HepG2 (cell line): ENCODE measurements around the gene F12. TPM values are rescaled to one million over a fixed set of nuclear protein-coding genes. Genes with fewer than 3 reads are reported as not detected.

Experiments
- ARHGAP35 ChIP-seq: sonication (generic); formaldehyde crosslinking; IDR thresholded peaks from 2 replicates; pipeline ENCODE4 v1.9.0; 2022; ENCODE audit warnings: mild to moderate bottlenecking, inconsistent platforms, moderate library complexity, missing genetic modification reagents, borderline replicate concordance
- ARNT ChIP-seq: fragments of 450-650 bp; IDR thresholded peaks from 2 replicates; pipeline ENCODE4 v1.6.1; 2017
- ATF4 ChIP-seq, 2 experiments: fragments of 450-650 bp in 1 of 2; sonication (generic) in 1 of 2; formaldehyde crosslinking; IDR thresholded peaks; 2 replicates each; pipeline versions ENCODE4 v1.5.0 to v1.8.0; 2020 to 2022; ENCODE audit warnings: mild to moderate bottlenecking in 1 of 2, missing genetic modification reagents in 1 of 2
- CCDC6 ChIP-seq: sonication (generic); formaldehyde crosslinking; IDR thresholded peaks from 2 replicates; pipeline ENCODE4 v1.8.1; 2022; ENCODE audit warnings: mild to moderate bottlenecking, missing genetic modification reagents, moderate library complexity
- ELF3 ChIP-seq: IDR thresholded peaks from 2 replicates; pipeline ENCODE4 v1.6.1; 2016; ENCODE audit warnings: missing genetic modification reagents, missing compliant biosample characterization
- GLI4 ChIP-seq: sonication (generic); formaldehyde crosslinking; IDR thresholded peaks from 2 replicates; pipeline ENCODE4 v1.5.1; 2020; ENCODE audit warnings: missing genetic modification reagents, mild to moderate bottlenecking, moderate library complexity, borderline replicate concordance
- HOXA7 ChIP-seq: sonication (generic); formaldehyde crosslinking; IDR thresholded peaks from 2 replicates; pipeline ENCODE4 v1.8.1; 2022; ENCODE audit warnings: mild to moderate bottlenecking, missing genetic modification reagents, moderate library complexity
- MED13 ChIP-seq: sonication (generic); formaldehyde crosslinking; IDR thresholded peaks from 2 replicates; pipeline ENCODE4 v1.5.0; 2020; ENCODE audit warnings: missing genetic modification reagents
- MYNN ChIP-seq: sonication (generic); formaldehyde crosslinking; IDR thresholded peaks from 2 replicates; pipeline ENCODE4 v1.4.0; 2020; ENCODE audit warnings: mild to moderate bottlenecking, low read depth, missing genetic modification reagents
- POLR2AphosphoS5 ChIP-seq: IDR thresholded peaks from 2 replicates; pipeline ENCODE4 v1.6.1; 2012; ENCODE audit warnings: low read depth, low read length
- RERE ChIP-seq: IDR thresholded peaks from 2 replicates; pipeline ENCODE4 v1.6.1; 2016; ENCODE audit warnings: low read depth, missing genetic modification reagents, missing compliant biosample characterization
- STAG1 ChIP-seq: sonication (generic); formaldehyde crosslinking; IDR thresholded peaks from 2 replicates; pipeline ENCODE4 v1.4.0; 2020; ENCODE audit warnings: missing genetic modification reagents
- ZMAT3 ChIP-seq: sonication (generic); formaldehyde crosslinking; conservative IDR thresholded peaks from 2 replicates; pipeline ENCODE4 v1.7.0; 2021; ENCODE audit warnings: missing genetic modification reagents
- ZNF772 ChIP-seq: sonication (generic); formaldehyde crosslinking; IDR thresholded peaks from 2 replicates; pipeline ENCODE4 v1.5.0; 2020; ENCODE audit warnings: mild to moderate bottlenecking, missing genetic modification reagents
- ZNF773 ChIP-seq: sonication (generic); formaldehyde crosslinking; IDR thresholded peaks from 2 replicates; pipeline ENCODE4 v1.4.0; 2020; ENCODE audit warnings: missing genetic modification reagents, borderline replicate concordance
- polyA plus RNA-seq, 8 experiments: library from polyadenylated mRNA; depleted of rRNA in 3 of 8; stranded (reverse) in 7 of 8; unstranded in 1 of 8; fragments of >200 nt; fragmentation: Illumina TruSeq in 4 of 8; extraction: Trizol in 4 of 8; gene quantifications; 2 replicates each; pipeline versions ENCODE4 v1.2.1 to v1.2.3, GENCODE V29; 2011 to 2016; ENCODE audit warnings: low read depth in 4 of 8, missing spikeins in 1 of 8, mixed read lengths in 1 of 8; ENCODE audit not compliant: insufficient read depth in 1 of 8
- total RNA-seq, 5 experiments: library from RNA; depleted of rRNA; stranded (reverse); fragments of >200 nt; fragmentation: Illumina TruSeq; extraction: Trizol; gene quantifications; 2 replicates each; pipeline ENCODE4 v1.2.3, GENCODE V29; 2016; ENCODE audit warnings: low read depth in 1 of 5
- TF ChIP-seq, protein P1 (sequence below): sonication (generic); formaldehyde crosslinking; IDR thresholded peaks from 2 replicates; pipeline ENCODE4 v1.5.1; 2020; ENCODE audit warnings: mild to moderate bottlenecking, missing genetic modification reagents
- TF ChIP-seq, protein P2 (sequence below): sonication (generic); formaldehyde crosslinking; IDR thresholded peaks from 2 replicates; pipeline ENCODE4 v1.4.0; 2020; ENCODE audit warnings: mild to moderate bottlenecking, missing genetic modification reagents

F12 gene
- total and polyA plus RNA-seq, 2 of the 13 experiments (the other 11 are each of a cell fraction or from before 2014, with no cell fraction given), result 2.5 to 3.0 TPM

- TF ChIP-seq, protein P1, sequence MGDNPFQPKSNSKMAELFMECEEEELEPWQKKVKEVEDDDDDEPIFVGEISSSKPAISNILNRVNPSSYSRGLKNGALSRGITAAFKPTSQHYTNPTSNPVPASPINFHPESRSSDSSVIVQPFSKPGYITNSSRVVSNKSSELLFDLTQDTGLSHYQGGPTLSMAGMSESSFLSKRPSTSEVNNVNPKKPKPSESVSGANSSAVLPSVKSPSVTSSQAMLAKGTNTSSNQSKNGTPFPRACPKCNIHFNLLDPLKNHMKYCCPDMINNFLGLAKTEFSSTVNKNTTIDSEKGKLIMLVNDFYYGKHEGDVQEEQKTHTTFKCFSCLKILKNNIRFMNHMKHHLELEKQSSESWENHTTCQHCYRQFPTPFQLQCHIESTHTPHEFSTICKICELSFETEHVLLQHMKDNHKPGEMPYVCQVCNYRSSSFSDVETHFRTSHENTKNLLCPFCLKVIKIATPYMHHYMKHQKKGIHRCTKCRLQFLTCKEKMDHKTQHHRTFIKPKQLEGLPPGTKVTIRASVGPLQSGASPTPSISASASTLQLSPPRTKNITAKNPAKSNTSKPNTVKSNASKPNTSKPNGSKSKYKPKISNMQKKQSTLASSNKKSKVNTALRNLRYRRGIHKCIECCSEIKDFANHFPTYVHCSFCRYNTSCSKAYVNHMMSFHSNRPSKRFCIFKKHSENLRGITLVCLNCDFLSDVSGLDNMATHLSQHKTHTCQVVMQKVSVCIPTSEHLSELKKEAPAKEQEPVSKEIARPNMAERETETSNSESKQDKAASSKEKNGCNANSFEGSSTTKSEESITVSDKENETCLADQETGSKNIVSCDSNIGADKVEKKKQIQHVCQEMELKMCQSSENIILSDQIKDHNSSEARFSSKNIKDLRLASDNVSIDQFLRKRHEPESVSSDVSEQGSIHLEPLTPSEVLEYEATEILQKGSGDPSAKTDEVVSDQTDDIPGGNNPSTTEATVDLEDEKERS, result peak; percentile 45; the same call in 1 of the 2 replicates
- 0 out of 2 replicates have a peak, but pooled peaks have one; percentile 60 for TF ChIP-seq ARNT
- TF ChIP-seq CCDC6 (CRISPR knock-in tag), result peak; percentile 45; the same call in 1 of the 2 replicates
- TF ChIP-seq, protein P2, sequence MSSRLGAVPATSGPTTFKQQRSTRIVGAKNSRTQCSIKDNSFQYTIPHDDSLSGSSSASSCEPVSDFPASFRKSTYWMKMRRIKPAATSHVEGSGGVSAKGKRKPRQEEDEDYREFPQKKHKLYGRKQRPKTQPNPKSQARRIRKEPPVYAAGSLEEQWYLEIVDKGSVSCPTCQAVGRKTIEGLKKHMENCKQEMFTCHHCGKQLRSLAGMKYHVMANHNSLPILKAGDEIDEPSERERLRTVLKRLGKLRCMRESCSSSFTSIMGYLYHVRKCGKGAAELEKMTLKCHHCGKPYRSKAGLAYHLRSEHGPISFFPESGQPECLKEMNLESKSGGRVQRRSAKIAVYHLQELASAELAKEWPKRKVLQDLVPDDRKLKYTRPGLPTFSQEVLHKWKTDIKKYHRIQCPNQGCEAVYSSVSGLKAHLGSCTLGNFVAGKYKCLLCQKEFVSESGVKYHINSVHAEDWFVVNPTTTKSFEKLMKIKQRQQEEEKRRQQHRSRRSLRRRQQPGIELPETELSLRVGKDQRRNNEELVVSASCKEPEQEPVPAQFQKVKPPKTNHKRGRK (CRISPR knock-in tag), result peak; percentile 98
- TF ChIP-seq ZNF772, result peak; percentile 66; the same call in 1 of the 2 replicates
- no peak for TF ChIP-seq ATF4 (CRISPR knock-in tag; IDR thresholded peaks at IDR 0.05)
- TF ChIP-seq ZMAT3 (CRISPR knock-in tag), result peak; percentile 28; the same call in 1 of the 2 replicates
- TF ChIP-seq MYNN (CRISPR knock-in tag), result no peak
- no peak for TF ChIP-seq ARHGAP35
- no peak for TF ChIP-seq HOXA7 (CRISPR knock-in tag)
- peak; percentile 6; the same call in 1 of the 2 replicates for TF ChIP-seq ELF3 (CRISPR knock-in tag)
- TF ChIP-seq MED13 (CRISPR knock-in tag), result no peak; the same call in 1 of the 2 replicates
- 0 out of 2 replicates have a peak, but pooled peaks have one; percentile 30 for TF ChIP-seq ZNF773 (CRISPR knock-in tag)
- no peak for TF ChIP-seq STAG1
- no peak for TF ChIP-seq GLI4 (CRISPR knock-in tag)
- TF ChIP-seq POLR2AphosphoS5, result peak; percentile 98
- no peak for TF ChIP-seq RERE (CRISPR knock-in tag)
Observed at GRCh38 chr5:177378884-177379883, 30.2 kb downstream of the F12 start (continued).
